Measurements from ENCODE around the gene CES3.
A peak's percentile ranks its signal among the peaks of the same experiment; 100 is the strongest.

DNA sequence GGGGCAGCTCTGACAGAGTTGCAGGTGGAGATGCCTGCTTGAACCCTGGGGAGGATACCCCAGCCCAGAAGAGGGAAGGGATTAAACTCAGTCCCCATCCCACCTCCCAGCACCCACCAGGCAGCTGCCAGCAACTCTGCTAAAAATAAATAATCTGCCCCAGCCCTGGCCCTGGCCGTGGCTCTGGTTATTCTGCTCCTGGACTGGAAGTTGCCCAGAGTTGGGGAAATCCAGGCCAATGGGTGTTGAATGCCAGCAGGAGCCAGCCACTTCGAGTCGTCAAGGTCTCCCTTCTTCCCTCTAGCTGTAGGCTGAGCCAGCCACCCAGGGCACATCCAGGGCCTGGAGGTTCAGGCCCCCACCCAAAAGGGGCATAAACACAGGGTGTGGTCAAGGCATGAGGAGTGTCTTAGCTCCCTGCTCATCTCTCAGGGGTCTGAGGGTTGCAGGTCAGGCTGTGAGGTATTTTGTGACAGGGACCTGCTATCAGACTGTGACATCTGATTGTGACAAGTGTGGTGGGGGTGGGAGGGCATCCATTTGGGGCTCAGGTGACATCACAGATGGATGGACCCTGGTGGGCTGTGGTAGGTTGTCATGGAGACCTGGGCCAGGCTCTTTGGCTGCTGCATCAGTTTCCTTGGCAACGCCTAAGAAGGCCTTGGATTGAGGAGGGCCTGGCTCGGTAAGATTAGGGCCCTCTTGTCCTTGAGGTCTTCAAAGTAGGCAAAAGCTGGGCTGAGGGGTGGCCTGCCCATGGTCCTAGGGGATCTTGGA lies 34.7 kb upstream of the CES3 start:
- TF ChIP-seq, protein P1, sequence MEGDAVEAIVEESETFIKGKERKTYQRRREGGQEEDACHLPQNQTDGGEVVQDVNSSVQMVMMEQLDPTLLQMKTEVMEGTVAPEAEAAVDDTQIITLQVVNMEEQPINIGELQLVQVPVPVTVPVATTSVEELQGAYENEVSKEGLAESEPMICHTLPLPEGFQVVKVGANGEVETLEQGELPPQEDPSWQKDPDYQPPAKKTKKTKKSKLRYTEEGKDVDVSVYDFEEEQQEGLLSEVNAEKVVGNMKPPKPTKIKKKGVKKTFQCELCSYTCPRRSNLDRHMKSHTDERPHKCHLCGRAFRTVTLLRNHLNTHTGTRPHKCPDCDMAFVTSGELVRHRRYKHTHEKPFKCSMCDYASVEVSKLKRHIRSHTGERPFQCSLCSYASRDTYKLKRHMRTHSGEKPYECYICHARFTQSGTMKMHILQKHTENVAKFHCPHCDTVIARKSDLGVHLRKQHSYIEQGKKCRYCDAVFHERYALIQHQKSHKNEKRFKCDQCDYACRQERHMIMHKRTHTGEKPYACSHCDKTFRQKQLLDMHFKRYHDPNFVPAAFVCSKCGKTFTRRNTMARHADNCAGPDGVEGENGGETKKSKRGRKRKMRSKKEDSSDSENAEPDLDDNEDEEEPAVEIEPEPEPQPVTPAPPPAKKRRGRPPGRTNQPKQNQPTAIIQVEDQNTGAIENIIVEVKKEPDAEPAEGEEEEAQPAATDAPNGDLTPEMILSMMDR (IDR thresholded peaks at IDR 0.05; ENCODE audit: poor library complexity, severe bottlenecking), result no peak
- TF ChIP-seq EP300 (conservative IDR thresholded peaks at IDR 0.05; ENCODE audit: poor library complexity, severe bottlenecking), result peak; percentile 42
- no peak for TF ChIP-seq POLR2AphosphoS5 (IDR thresholded peaks at IDR 0.05)
- TF ChIP-seq, protein P2, sequence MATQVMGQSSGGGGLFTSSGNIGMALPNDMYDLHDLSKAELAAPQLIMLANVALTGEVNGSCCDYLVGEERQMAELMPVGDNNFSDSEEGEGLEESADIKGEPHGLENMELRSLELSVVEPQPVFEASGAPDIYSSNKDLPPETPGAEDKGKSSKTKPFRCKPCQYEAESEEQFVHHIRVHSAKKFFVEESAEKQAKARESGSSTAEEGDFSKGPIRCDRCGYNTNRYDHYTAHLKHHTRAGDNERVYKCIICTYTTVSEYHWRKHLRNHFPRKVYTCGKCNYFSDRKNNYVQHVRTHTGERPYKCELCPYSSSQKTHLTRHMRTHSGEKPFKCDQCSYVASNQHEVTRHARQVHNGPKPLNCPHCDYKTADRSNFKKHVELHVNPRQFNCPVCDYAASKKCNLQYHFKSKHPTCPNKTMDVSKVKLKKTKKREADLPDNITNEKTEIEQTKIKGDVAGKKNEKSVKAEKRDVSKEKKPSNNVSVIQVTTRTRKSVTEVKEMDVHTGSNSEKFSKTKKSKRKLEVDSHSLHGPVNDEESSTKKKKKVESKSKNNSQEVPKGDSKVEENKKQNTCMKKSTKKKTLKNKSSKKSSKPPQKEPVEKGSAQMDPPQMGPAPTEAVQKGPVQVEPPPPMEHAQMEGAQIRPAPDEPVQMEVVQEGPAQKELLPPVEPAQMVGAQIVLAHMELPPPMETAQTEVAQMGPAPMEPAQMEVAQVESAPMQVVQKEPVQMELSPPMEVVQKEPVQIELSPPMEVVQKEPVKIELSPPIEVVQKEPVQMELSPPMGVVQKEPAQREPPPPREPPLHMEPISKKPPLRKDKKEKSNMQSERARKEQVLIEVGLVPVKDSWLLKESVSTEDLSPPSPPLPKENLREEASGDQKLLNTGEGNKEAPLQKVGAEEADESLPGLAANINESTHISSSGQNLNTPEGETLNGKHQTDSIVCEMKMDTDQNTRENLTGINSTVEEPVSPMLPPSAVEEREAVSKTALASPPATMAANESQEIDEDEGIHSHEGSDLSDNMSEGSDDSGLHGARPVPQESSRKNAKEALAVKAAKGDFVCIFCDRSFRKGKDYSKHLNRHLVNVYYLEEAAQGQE (IDR thresholded peaks at IDR 0.05; ENCODE audit: borderline replicate concordance), result no peak
- TF ChIP-seq EZH2 (IDR thresholded peaks at IDR 0.05; ENCODE audit: borderline replicate concordance, insufficient read depth, low read length, poor library complexity, severe bottlenecking), result no peak
